Measurements from ENCODE around the gene SUN3. TPM values are rescaled to one million over a fixed set of nuclear protein-coding genes. Genes with fewer than 3 reads are reported as not detected.

Gene SUN3
- polyA plus RNA-seq, 1 of the 3 experiments (the other 2 are of a cell fraction) = 0.12 TPM

GRCh38 chr7:47953822-47954221, 75.1 kb downstream of the SUN3 start:
- H3K4me1 ChIP-seq (ENCODE audit: control insufficient read depth in 1 of 2, insufficient read depth in 2 of 2, low read depth in 1 of 2, low read length in 1 of 2) = peaks cover 4 to 5% of the 10 kb centered on the region in 2 experiments; a peak in 1 of 4 replicates
- H3K4me2 ChIP-seq = no peak overlapping the region
- POLR2A ChIA-PET = interaction anchor here (1.0 kb wide), 1 partner anchor 24 kb away, joined by 3 read pairs; no protein-coding TSS in a partner anchor
- no peaks in the 10 kb centered on the region for H3F3A ChIP-seq (replicated peaks; ENCODE audit: insufficient read depth)
- no peak for DNase-seq
- CTCF ChIA-PET = interaction anchor here (1.2 to 12.4 kb wide), 4 partner anchors 9 to 156 kb away, joined by 3 to 221 read pairs (median 23); no protein-coding TSS in a partner anchor
- peaks cover 4% of the 10 kb centered on the region; the same call in 1 of the 2 replicates for H3K79me2 ChIP-seq (ENCODE audit: insufficient read depth)
- H3K9me2 ChIP-seq = no peaks in the 10 kb centered on the region
- no peaks in the 10 kb centered on the region for H3K27me3 ChIP-seq (ENCODE audit: insufficient read depth)
- H3K4me3 ChIP-seq (ENCODE audit: low read depth in 2 of 2, low read length in 1 of 2) = no peak overlapping the region
- 97% methylated on average over 4 of the region's 4 CpGs for WGBS (ENCODE audit: low lambda C conversion rate)
- TF ChIP-seq EP300 (IDR thresholded peaks at IDR 0.05; ENCODE audit: borderline replicate concordance in 1 of 2, low read depth in 1 of 2, low read length in 1 of 2) = no peak
- no peak for TF ChIP-seq MAX (IDR thresholded peaks at IDR 0.05; ENCODE audit: low read depth)
- TF ChIP-seq RFX5 (IDR thresholded peaks at IDR 0.05; ENCODE audit: low read length) = no peak
- no peak for TF ChIP-seq ELF1 (IDR thresholded peaks at IDR 0.05)
- TF ChIP-seq GATA2 (CRISPR knock-in tag; IDR thresholded peaks at IDR 0.05) = no peak
- no peak for TF ChIP-seq FOXM1 (IDR thresholded peaks at IDR 0.05; ENCODE audit: low read depth)
- no peak for TF ChIP-seq FOXJ3 (CRISPR knock-in tag; IDR thresholded peaks at IDR 0.05)
- peaks cover 33 to 36% of the 10 kb centered on the region in 2 experiments for H3K36me3 ChIP-seq (replicated peaks in 1 of 2; ENCODE audit: control insufficient read depth in 1 of 2, insufficient read depth in 2 of 2, low read length in 1 of 2)
- H3K9ac ChIP-seq = no peak overlapping the region
- no peak overlapping the region for H3K27ac ChIP-seq (ENCODE audit: low read depth in 2 of 2, low read length in 1 of 2)
- H4K20me1 ChIP-seq (ENCODE audit: insufficient read depth) = no peaks in the 10 kb centered on the region
- no peak overlapping the region for H2AFZ ChIP-seq (ENCODE audit: low read depth)
- H3K9me3 ChIP-seq = no peaks in the 10 kb centered on the region

- H3K27ac ChIP-seq (ENCODE audit: low read depth in 2 of 2, low read length in 1 of 2) = no peak overlapping the region
- no peaks in the 10 kb centered on the region for H3K27me3 ChIP-seq (ENCODE audit: insufficient read depth)
- no peak overlapping the region for H2AFZ ChIP-seq (ENCODE audit: low read depth)
- no peaks in the 10 kb centered on the region for H3K9me2 ChIP-seq
- H4K20me1 ChIP-seq (ENCODE audit: insufficient read depth) = no peaks in the 10 kb centered on the region
- POLR2A ChIA-PET = no interaction called here
- H3K36me3 ChIP-seq (replicated peaks in 1 of 2; ENCODE audit: control insufficient read depth in 1 of 2, insufficient read depth in 2 of 2, low read length in 1 of 2) = peaks cover 30 to 33% of the 10 kb centered on the region in 2 experiments
- peaks cover 4 to 5% of the 10 kb centered on the region in 2 experiments; a peak in 1 of 4 replicates for H3K4me1 ChIP-seq (ENCODE audit: control insufficient read depth in 1 of 2, insufficient read depth in 2 of 2, low read depth in 1 of 2, low read length in 1 of 2)
- 85% methylated on average over 2 of the region's 4 CpGs for WGBS (ENCODE audit: low lambda C conversion rate)
- no peak overlapping the region for H3K4me2 ChIP-seq
- no peak overlapping the region for H3K4me3 ChIP-seq (ENCODE audit: low read depth in 2 of 2, low read length in 1 of 2)
- H3K79me2 ChIP-seq (ENCODE audit: insufficient read depth) = no peaks in the 10 kb centered on the region
- H3K9me3 ChIP-seq = no peaks in the 10 kb centered on the region
- DNase-seq = no peak
- CTCF ChIA-PET = interaction anchor here (0.7 to 12.4 kb wide), 4 partner anchors 13 to 490 kb away, joined by 3 to 221 read pairs (median 4); no protein-coding TSS in a partner anchor
- H3K9ac ChIP-seq = no peak overlapping the region
- no peaks in the 10 kb centered on the region for H3F3A ChIP-seq (replicated peaks; ENCODE audit: insufficient read depth)
- TF ChIP-seq MAX (IDR thresholded peaks at IDR 0.05; ENCODE audit: low read depth) = no peak
- TF ChIP-seq SMC3 (IDR thresholded peaks at IDR 0.05; ENCODE audit: low read depth, low read length) = no peak
- TF ChIP-seq IRF3 (IDR thresholded peaks at IDR 0.05; ENCODE audit: low read depth, low read length) = no peak
- no peak for TF ChIP-seq GATA2 (CRISPR knock-in tag; IDR thresholded peaks at IDR 0.05)
- no peak for TF ChIP-seq EP300 (IDR thresholded peaks at IDR 0.05; ENCODE audit: borderline replicate concordance in 1 of 2, low read depth in 1 of 2, low read length in 1 of 2)
- no peak for TF ChIP-seq YY1 (IDR thresholded peaks at IDR 0.05; ENCODE audit: low read depth)
- TF ChIP-seq USF1 (IDR thresholded peaks at IDR 0.05; ENCODE audit: borderline replicate concordance, low read depth) = no peak
- TF ChIP-seq CHD2 (IDR thresholded peaks at IDR 0.05; ENCODE audit: low read length, partially characterized antibody) = no peak
- TF ChIP-seq FOXJ3 (CRISPR knock-in tag; IDR thresholded peaks at IDR 0.05) = no peak
- no peak for TF ChIP-seq USF2 (IDR thresholded peaks at IDR 0.05; ENCODE audit: borderline replicate concordance, low read depth, low read length)
- TF ChIP-seq ELF1 (IDR thresholded peaks at IDR 0.05) = no peak
- no peak for TF ChIP-seq POLR2AphosphoS5 (IDR thresholded peaks at IDR 0.05; ENCODE audit: low read depth, low read length)
- no peak for TF ChIP-seq RCOR1 (IDR thresholded peaks at IDR 0.05; ENCODE audit: low read length)
- no peak for TF ChIP-seq FOSL2 (IDR thresholded peaks at IDR 0.05; ENCODE audit: borderline replicate concordance, low read depth)
- TF ChIP-seq RFX5 (IDR thresholded peaks at IDR 0.05; ENCODE audit: low read length) = no peak
- TF ChIP-seq ZBTB33 (IDR thresholded peaks at IDR 0.05; ENCODE audit: borderline replicate concordance, low read depth) = no peak
- TF ChIP-seq TAF1 (IDR thresholded peaks at IDR 0.05; ENCODE audit: borderline replicate concordance, low read depth, low read length) = no peak
- TF ChIP-seq SIN3A (IDR thresholded peaks at IDR 0.05; ENCODE audit: borderline replicate concordance, low read depth, low read length) = no peak
- TF ChIP-seq MXI1 (IDR thresholded peaks at IDR 0.05; ENCODE audit: low read depth, low read length) = no peak
These were observed 76.7 kb downstream of the SUN3 start for GRCh38 chr7:47952224-47952623.
